Activated CD8-positive, alpha-beta T cell treated with anti-CD3 and anti-CD28 coated beads for 36 hours (primary cell): ENCODE measurements around the gene SRGAP1. TPM values are rescaled to one million over a fixed set of nuclear protein-coding genes. Genes with fewer than 3 reads are reported as not detected.

Source experiments
- ATAC-seq: fragments of 200-7000 bp; cut with Tn5 transposase; one replicate; pipeline ENCODE4 v1.10.0; 2021; ENCODE audit warnings: mild to moderate bottlenecking, moderate library complexity
- CTCF ChIA-PET: fragments of 350-600 bp; sonication (Branson Sonifier 250); formaldehyde crosslinking; loops from one replicate; lab custom pipeline; 2021; ENCODE audit warnings: antibody characterized with exemption; lab: Charles Lee
- POLR2A ChIA-PET: fragments of 350-600 bp; sonication (Branson Sonifier 250); formaldehyde crosslinking; loops from one replicate; lab custom pipeline; 2021; ENCODE audit warnings: antibody characterized with exemption; lab: Charles Lee
- DNase-seq: peaks from one replicate; pipeline ENCODE4 v3.0.0-alpha.2; 2020
- H3K27ac Mint-ChIP-seq: one replicate; pipeline ENCODE4 v1.8.0; 2021; ENCODE audit warnings: mild to moderate bottlenecking, mixed read lengths
- H3K27me3 Mint-ChIP-seq: one replicate; pipeline ENCODE4 v1.8.0; 2021; ENCODE audit warnings: mixed read lengths
- H3K36me3 Mint-ChIP-seq: one replicate; pipeline ENCODE4 v1.8.0; 2021; ENCODE audit warnings: low read depth, mixed read lengths
- H3K4me1 Mint-ChIP-seq: one replicate; pipeline ENCODE4 v1.8.0; 2021; ENCODE audit warnings: low read depth, mixed read lengths
- H3K4me3 Mint-ChIP-seq: one replicate; pipeline ENCODE4 v1.8.0; 2021; ENCODE audit warnings: mild to moderate bottlenecking, moderate library complexity, mixed read lengths
- H3K9me3 Mint-ChIP-seq: one replicate; pipeline ENCODE4 v1.8.0; 2021; ENCODE audit warnings: mixed read lengths
- CTCF ChIP-seq: fragments of 200-600 bp; IDR thresholded peaks from one replicate; pipeline ENCODE4 v1.8.0; 2022; ENCODE audit warnings: antibody characterized with exemption, mild to moderate bottlenecking
- intact Hi-C: fragments of 100-400 bp; cut with micrococcal nuclease; formaldehyde crosslinking; loops from one replicate; pipeline ENCODE4 v1.10.0; 2022
- total RNA-seq, 2 experiments: library from RNA; stranded (reverse); gene quantifications; one replicate each; pipeline ENCODE4 v1.2.3, GENCODE V29; 2021

The SRGAP1 gene
- total RNA-seq, 2 experiments from 2014 or later, result 0.02 to 0.07 TPM

- no peaks in the 10 kb centered on the region for H3K27me3 Mint-ChIP-seq
- H3K9me3 Mint-ChIP-seq, result no peaks in the 10 kb centered on the region
- no peak for DNase-seq
- POLR2A ChIA-PET, result no interaction called here
- H3K4me3 Mint-ChIP-seq, result no peak overlapping the region
- peaks cover 13% of the 10 kb centered on the region for H3K36me3 Mint-ChIP-seq
- intact Hi-C loops, result no loop called here
- H3K4me1 Mint-ChIP-seq, result no peaks in the 10 kb centered on the region
- ATAC-seq, result no peak
- no peak overlapping the region for H3K27ac Mint-ChIP-seq
- CTCF ChIA-PET, result no interaction called here
- TF ChIP-seq CTCF, result no peak
These were observed 336.5 kb downstream of the SRGAP1 start for GRCh38 chr12:64180951-64181350.

DNA sequence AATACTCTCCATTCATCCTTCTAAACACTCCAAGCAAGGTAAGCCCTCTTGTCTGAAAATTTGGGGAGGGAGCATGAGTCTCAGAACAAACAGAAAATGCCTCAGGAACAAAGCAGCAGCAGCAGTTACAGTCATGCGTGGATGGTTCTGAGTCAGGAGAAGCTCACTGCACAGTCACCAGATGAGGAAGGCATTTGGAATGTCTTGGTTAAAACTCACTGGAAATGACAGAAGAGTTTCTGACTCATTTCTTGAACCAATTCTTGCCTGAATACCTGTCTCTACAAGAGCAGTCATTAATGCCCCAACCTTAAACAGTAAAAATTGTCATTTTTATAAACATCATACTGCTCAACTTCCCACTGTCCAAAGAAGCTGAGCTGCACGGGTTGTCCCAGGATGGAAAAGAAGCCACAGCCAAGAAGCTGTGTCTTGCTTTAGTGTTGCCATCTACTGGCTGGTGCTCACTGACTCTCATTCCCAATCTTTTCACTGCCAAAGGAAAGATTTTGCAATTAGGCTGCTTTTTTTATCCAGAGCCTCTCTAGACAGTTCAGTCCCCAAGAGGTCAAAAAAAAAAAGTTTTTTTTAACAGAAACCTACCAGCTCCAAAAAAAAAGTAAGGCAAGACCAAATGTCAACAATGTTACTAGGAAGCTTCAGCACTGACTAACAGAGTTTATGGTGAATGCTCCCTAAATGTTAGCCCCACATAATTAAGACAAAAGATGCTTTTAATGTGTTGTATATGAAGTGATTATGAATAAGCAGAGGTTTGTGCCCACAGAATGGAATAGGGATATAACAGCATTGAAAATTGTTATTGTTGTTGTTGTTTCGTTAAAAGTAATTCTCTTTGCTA, 337.2 kb downstream of the SRGAP1 start:
- Mint-ChIP-seq H3K9me3 (no peaks in the 10 kb centered on the region), H3K27me3 (no peaks in the 10 kb centered on the region), H3K36me3 (peaks cover 13% of the 10 kb centered on the region), H3K4me1 (no peaks in the 10 kb centered on the region), H3K27ac (no peak overlapping the region), H3K4me3 (no peak overlapping the region)
- no peak for ATAC-seq
- intact Hi-C loops, result no loop called here
- no peak for DNase-seq
- ChIA-PET POLR2A (interaction anchor here (0.7 kb wide), 1 partner anchor 21 kb away, joined by 3 read pairs; no protein-coding TSS in a partner anchor), CTCF (no interaction called here)
- TF ChIP-seq CTCF, result no peak

DNA sequence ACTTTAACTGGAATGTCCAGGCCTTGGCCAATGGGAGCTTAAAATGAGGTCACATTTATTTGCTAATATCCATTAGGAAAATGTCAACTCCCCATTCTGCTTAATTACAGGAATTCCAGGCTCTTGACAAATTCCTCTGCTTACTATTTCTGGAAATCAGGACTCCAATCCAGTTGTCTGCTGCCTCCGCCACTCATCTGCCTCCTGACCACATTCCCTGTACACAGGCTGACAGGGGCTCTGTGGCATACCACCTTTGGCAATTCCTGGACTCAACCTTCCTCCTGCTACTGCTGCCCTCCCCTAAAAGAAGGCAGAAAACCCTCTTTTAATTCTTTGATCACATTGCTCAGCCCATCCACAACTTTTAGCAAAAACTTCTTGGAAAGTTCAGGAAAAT, 339.7 kb downstream of the SRGAP1 start:
- CTCF ChIA-PET, result no interaction called here
- Mint-ChIP-seq H3K27me3 (no peaks in the 10 kb centered on the region), H3K36me3 (peaks cover 13% of the 10 kb centered on the region), H3K4me1 (peaks cover 5% of the 10 kb centered on the region), H3K27ac (no peak overlapping the region), H3K9me3 (no peaks in the 10 kb centered on the region), H3K4me3 (no peak overlapping the region)
- no peak for DNase-seq
- POLR2A ChIA-PET, result no interaction called here
- no peak for TF ChIP-seq CTCF
- ATAC-seq, result no peak
- intact Hi-C loops, result no loop called here

DNA sequence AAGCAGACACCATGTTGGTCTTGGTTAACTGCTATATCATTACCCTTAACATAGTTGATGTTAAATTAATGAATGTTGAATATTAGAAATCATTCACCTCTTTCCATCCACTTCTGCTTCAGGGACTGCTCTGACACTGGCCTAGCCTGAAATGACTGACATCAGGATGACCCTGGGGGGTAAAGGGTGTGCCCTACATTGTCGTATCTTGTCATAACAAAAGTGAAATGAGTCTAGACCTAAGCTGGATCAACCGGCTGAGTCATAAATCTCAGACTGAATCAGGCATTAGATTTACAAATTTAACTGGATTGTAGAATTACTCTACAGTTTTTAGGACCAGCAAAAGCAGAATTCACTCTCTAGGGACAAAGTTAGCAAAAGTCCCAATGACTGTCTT, 342.3 kb downstream of the SRGAP1 start:
- ChIA-PET CTCF (no interaction called here), POLR2A (no interaction called here)
- intact Hi-C loops, result no loop called here
- Mint-ChIP-seq H3K27me3 (no peaks in the 10 kb centered on the region), H3K9me3 (no peaks in the 10 kb centered on the region), H3K36me3 (peaks cover 13% of the 10 kb centered on the region), H3K4me3 (no peak overlapping the region), H3K4me1 (peaks cover 5% of the 10 kb centered on the region), H3K27ac (no peak overlapping the region)
- ATAC-seq (peak; percentile 68), DNase-seq (peak; percentile 10)
- no peak for TF ChIP-seq CTCF

DNA sequence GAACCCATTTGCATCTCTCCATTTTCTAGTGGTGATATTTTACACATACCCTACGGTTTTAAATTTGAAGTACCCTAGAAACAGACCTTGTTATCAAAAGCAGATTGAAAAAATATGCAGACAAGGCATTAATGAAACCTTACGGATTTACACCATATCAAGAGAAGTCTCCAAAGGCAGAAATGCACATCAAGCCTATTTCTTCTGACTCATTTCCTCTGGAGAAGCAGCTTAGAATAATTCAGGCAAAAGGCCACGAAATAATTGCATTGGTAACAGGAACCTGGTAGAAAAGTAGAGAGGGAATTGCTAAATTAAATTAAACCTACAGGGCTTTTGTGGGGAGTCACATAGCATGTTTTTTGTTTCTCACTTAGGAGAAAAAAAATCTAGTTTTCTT, 342.9 kb downstream of the SRGAP1 start:
- intact Hi-C loops, result no loop called here
- no peak overlapping the region for H3K27ac Mint-ChIP-seq
- POLR2A ChIA-PET, result no interaction called here
- H3K4me1 Mint-ChIP-seq, result peaks cover 5% of the 10 kb centered on the region
- H3K36me3 Mint-ChIP-seq, result peaks cover 16% of the 10 kb centered on the region
- no peak for DNase-seq
- no peak for TF ChIP-seq CTCF
- ATAC-seq, result no peak
- H3K4me3 Mint-ChIP-seq, result no peak overlapping the region
- no peaks in the 10 kb centered on the region for H3K27me3 Mint-ChIP-seq
- CTCF ChIA-PET, result no interaction called here
- no peaks in the 10 kb centered on the region for H3K9me3 Mint-ChIP-seq
